Neural crest cell (in vitro differentiated cells): ENCODE measurements around the gene ARHGEF7. TPM values are rescaled to one million over a fixed set of nuclear protein-coding genes. Genes with fewer than 3 reads are reported as not detected.
"Not testable (repeated sequence)": the region's sequence is repeated elsewhere in the genome, so short reads cannot be mapped to it uniquely, and the experiment has no call there.

Experiments
- DNase-seq: peaks from one replicate; pipeline ENCODE4 v3.0.0; 2021; ENCODE audit warnings: low read depth, mixed read lengths, low spot score
- H3K27ac Mint-ChIP-seq: one replicate; pipeline ENCODE4 v1.8.0; 2021; ENCODE audit warnings: mild to moderate bottlenecking, mixed read lengths; ENCODE audit not compliant: unreplicated experiment
- H3K27me3 Mint-ChIP-seq: 2 replicates; pipeline ENCODE4 v1.8.0; 2021; ENCODE audit warnings: low read depth, mild to moderate bottlenecking, mixed read lengths
- H3K36me3 Mint-ChIP-seq: 2 replicates; pipeline ENCODE4 v1.8.0; 2021; ENCODE audit warnings: low read depth, mild to moderate bottlenecking, mixed read lengths
- H3K4me1 Mint-ChIP-seq: 2 replicates; pipeline ENCODE4 v1.8.0; 2021; ENCODE audit warnings: mixed read lengths
- H3K4me3 Mint-ChIP-seq: one replicate; pipeline ENCODE4 v1.8.0; 2021; ENCODE audit warnings: mild to moderate bottlenecking, mixed read lengths
- H3K9me3 Mint-ChIP-seq: 2 replicates; pipeline ENCODE4 v1.8.0; 2021; ENCODE audit warnings: mixed read lengths
- CTCF ChIP-seq: fragments of 200-600 bp; sonication (generic); conservative IDR thresholded peaks from 2 replicates; pipeline ENCODE4 v1.5.0; 2021; ENCODE audit warnings: antibody characterized with exemption, mild to moderate bottlenecking
- total RNA-seq: library from RNA; stranded (reverse); gene quantifications from 2 replicates; pipeline ENCODE4 v1.2.1, GENCODE V29; 2021

ARHGEF7 gene
- total RNA-seq, 1 donor from 2014 or later: 77.3 TPM

DNA sequence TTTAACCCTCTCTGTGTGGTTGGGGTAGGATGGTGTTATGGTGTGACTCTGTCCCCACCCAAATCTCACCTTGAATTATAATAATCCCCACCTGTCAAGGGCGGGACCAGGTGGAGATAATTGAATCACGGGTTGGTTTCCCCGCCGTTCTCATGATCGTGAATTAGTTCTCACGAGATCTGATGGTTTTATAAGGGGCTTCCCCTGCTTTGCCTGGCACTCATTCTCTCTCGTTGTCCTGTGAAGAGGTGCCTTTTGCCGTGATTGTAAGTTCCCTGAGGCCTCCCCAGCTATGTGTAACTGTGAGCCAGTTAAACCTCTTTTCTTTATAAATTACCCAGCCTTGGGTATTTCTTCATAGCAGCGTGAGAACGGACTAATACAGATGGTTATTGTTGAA lies 68.8 kb downstream of the ARHGEF7 start:
- Mint-ChIP-seq H3K27ac (peak overlapping the region; percentile 73), H3K36me3 (peaks cover 3% of the 10 kb centered on the region), H3K27me3 (no peaks in the 10 kb centered on the region), H3K9me3 (no peaks in the 10 kb centered on the region), H3K4me1 (peaks cover 49% of the 10 kb centered on the region), H3K4me3 (no peak overlapping the region)
- TF ChIP-seq CTCF: no peak
- no peak for DNase-seq

GRCh38 chr13:111184458-111185401 lies 69.6 kb downstream of the ARHGEF7 start:
- no peak for TF ChIP-seq CTCF
- DNase-seq: no peak
- Mint-ChIP-seq H3K27ac (peak overlapping the region; percentile 73), H3K27me3 (no peaks in the 10 kb centered on the region), H3K9me3 (peaks cover 4% of the 10 kb centered on the region), H3K4me3 (no peak overlapping the region), H3K36me3 (peaks cover 7% of the 10 kb centered on the region), H3K4me1 (peaks cover 49% of the 10 kb centered on the region)

DNA sequence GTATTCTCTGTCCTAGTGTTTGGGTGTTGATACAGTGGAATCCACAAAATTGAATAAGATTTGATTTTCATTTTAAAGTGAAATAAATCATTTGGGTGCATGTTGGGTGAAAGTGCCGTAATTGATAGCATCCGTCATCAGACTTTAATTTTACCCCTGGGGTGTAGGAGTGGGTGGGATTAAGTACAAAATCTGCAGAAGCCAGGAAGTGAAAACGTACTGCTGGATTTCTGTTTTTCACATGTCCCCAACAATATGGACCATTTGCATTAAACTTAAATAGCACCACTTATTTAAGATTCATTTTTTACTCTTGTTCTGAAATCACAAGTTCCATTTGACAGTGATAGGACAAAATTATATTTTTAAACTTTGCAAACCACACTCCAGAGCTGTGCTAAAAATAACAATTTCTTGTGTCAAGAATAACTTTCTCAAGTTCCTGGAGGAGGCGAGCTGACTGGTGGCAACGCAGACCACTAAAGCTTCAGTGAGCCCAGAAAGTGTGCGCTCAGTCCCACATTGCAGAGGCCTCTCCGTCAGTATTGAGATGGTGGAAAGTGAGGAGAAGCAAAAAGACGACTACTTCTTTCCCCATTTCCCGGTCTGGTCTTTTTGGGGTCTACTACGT lies 71.3 kb downstream of the ARHGEF7 start:
- H3K27me3 Mint-ChIP-seq: no peaks in the 10 kb centered on the region
- H3K4me1 Mint-ChIP-seq: peaks cover 47% of the 10 kb centered on the region
- H3K4me3 Mint-ChIP-seq: no peak overlapping the region

DNA sequence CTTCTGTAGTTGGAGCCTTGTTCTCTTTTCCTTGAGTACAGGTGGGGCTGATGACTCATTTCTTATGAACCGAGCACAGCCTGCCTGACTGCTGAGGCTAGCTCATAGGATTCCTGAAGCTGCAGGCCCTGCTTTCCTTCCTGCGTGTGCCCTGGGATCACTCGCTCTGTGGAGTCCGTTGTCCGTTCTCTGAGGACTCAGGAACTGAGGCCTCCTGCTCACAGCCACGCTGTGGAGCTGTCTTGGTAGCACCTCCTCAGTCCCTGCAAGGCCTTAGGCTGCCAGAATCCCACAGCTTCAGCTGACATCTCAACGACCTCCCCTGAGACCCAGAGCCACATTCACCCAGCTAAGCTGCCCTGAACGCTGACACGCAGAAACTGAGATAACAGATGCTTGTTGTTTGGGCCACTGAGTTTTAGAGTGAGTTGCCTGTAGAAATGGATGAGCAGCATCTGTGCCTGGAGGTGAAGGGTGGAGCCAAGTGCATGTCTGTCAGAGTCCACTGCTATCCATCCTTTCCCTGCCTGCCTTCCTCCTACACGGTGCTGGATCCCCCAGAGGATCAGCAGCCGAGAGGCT lies 72.9 kb downstream of the ARHGEF7 start:
- H3K36me3 Mint-ChIP-seq: peaks cover 20% of the 10 kb centered on the region
- H3K4me1 Mint-ChIP-seq: peaks cover 46% of the 10 kb centered on the region
- DNase-seq: no peak
- peaks cover 13% of the 10 kb centered on the region for H3K9me3 Mint-ChIP-seq
- TF ChIP-seq CTCF: no peak
- H3K4me3 Mint-ChIP-seq: no peak overlapping the region
- peak overlapping the region; percentile 75 for H3K27ac Mint-ChIP-seq
- no peaks in the 10 kb centered on the region for H3K27me3 Mint-ChIP-seq

More for the DNA sequence above, 71.3 kb downstream of the ARHGEF7 start:
- Mint-ChIP-seq H3K27ac (no peak overlapping the region), H3K9me3 (peaks cover 11% of the 10 kb centered on the region), H3K36me3 (peaks cover 18% of the 10 kb centered on the region)
- TF ChIP-seq CTCF: no peak
- DNase-seq: no peak

DNA sequence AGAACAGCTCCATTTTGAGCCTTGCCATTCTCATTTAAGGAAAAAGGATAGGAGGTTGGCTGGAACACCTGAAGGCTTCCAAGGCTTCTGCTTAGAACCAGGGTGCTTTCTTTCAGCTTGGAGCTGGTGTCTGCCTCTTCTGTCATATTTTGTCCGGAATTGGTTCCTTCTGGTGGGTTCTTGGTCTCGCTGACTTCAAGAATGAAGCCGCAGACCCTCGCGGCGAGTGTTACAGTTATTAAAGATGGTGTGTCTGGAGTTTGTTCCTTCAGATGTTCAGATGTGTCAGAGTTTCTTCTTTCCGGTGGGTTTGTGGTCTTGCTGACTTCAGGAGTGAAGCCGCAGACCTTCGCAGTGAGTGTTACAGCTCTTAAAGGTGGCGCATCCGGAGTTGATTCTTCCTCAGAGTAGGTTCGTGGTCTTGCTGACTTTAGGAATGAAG lies 74.0 kb downstream of the ARHGEF7 start:
- peak overlapping the region; percentile 32 for H3K27ac Mint-ChIP-seq
- peaks cover 28% of the 10 kb centered on the region for H3K36me3 Mint-ChIP-seq
- not testable (repeated sequence) for H3K27me3 Mint-ChIP-seq, DNase-seq, H3K4me3 Mint-ChIP-seq
- H3K9me3 Mint-ChIP-seq: peaks cover 18% of the 10 kb centered on the region
- H3K4me1 Mint-ChIP-seq: peaks cover 38% of the 10 kb centered on the region

DNA sequence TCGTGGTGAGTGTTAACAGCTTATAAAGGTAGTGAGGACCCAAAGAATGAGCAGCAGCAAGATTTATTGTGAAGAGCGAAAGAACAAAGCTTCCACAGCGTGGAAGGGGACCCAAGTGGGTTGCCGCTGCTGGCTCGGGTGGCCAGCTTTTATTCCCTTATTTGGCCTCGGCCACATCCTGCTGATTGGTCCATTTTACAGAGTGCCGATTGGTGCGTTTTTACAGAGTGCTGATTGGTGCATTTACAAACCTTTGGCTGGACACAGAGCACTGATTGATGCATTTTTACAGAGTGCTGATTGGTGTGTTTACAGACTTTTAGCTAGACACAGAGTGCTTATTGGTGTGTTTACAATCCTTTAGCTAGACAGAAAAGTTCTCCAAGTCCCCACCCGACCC lies 74.4 kb downstream of the ARHGEF7 start:
- Mint-ChIP-seq H3K36me3 (peaks cover 30% of the 10 kb centered on the region), H3K9me3 (peaks cover 18% of the 10 kb centered on the region), H3K4me1 (peaks cover 34% of the 10 kb centered on the region)
- not testable (repeated sequence) for H3K27me3 Mint-ChIP-seq, H3K27ac Mint-ChIP-seq, H3K4me3 Mint-ChIP-seq, DNase-seq

GRCh38 chr13:111193223-111193622 lies 78.1 kb downstream of the ARHGEF7 start:
- not testable (repeated sequence) for H3K27me3 Mint-ChIP-seq, H3K27ac Mint-ChIP-seq, H3K4me3 Mint-ChIP-seq, DNase-seq, H3K4me1 Mint-ChIP-seq
- Mint-ChIP-seq H3K36me3 (peaks cover 50% of the 10 kb centered on the region), H3K9me3 (peaks cover 25% of the 10 kb centered on the region)

DNA sequence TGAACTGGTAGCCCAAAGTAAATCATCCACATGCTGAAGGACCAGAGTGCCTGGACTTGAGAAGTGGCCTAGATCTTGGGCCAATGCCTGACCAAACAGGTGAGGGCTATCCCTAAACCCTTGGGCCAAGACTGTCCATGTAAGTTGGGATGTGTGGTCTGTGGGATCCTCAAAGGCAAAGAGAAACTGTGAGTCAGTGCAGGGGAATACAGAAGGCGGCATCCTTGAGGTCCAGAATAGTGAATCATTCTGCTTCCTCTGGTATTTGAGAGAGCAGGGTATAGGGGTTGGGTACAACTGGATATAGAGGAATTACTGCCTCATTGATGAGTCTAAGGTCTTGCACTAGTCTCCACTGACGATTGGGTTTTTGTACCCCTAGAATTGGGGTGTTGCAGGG lies 79.5 kb downstream of the ARHGEF7 start:
- H3K27me3 Mint-ChIP-seq: not testable (repeated sequence)

More for the DNA sequence above, 79.5 kb downstream of the ARHGEF7 start:
- H3K9me3 Mint-ChIP-seq: peaks cover 24% of the 10 kb centered on the region
- DNase-seq, H3K4me3 Mint-ChIP-seq, H3K4me1 Mint-ChIP-seq, H3K27ac Mint-ChIP-seq: not testable (repeated sequence)
- H3K36me3 Mint-ChIP-seq: peaks cover 57% of the 10 kb centered on the region
